Astrocyte (in vitro differentiated cells and primary cell): ENCODE results near the gene RAD51B. TPM values are rescaled to one million over a fixed set of nuclear protein-coding genes. Genes with fewer than 3 reads are reported as not detected.

Source experiments
- DNase-seq: peaks from one replicate; pipeline ENCODE4 v3.0.0-alpha.2; 2010; ENCODE audit warnings: low read depth
- FAIRE-seq: peaks from 2 replicates; lab custom pipeline; 2011; peaks lifted over from hg19 to GRCh38; lab: Jason Lieb, UNC
- H2AFZ ChIP-seq: 2 replicates; pipeline ENCODE4 v1.6.0; 2012; ENCODE audit warnings: low read depth, low read length, inconsistent platforms
- H3K27ac ChIP-seq: 2 replicates; pipeline ENCODE4 v1.5.1; 2011; ENCODE audit warnings: low read depth, low read length, inconsistent platforms
- H3K27me3 ChIP-seq: 2 replicates; pipeline ENCODE4 v1.6.0; 2011; ENCODE audit warnings: low read length, inconsistent platforms; ENCODE audit not compliant: insufficient read depth
- H3K36me3 ChIP-seq: 2 replicates; pipeline ENCODE4 v1.5.1; 2011; ENCODE audit warnings: low read length, inconsistent platforms; ENCODE audit not compliant: insufficient read depth
- H3K4me1 ChIP-seq: 2 replicates; pipeline ENCODE4 v1.5.1; 2011; ENCODE audit warnings: low read length, inconsistent platforms; ENCODE audit not compliant: insufficient read depth
- H3K4me2 ChIP-seq: 2 replicates; pipeline ENCODE4 v1.6.0; 2012; ENCODE audit warnings: low read length, inconsistent platforms
- H3K4me3 ChIP-seq: 2 replicates; pipeline ENCODE4 v1.5.1; 2011; ENCODE audit warnings: low read depth, mild to moderate bottlenecking, low read length, inconsistent platforms; ENCODE audit not compliant: insufficient read depth
- H3K79me2 ChIP-seq: 2 replicates; pipeline ENCODE4 v1.6.0; 2012; ENCODE audit warnings: mild to moderate bottlenecking, low read length, inconsistent platforms; ENCODE audit not compliant: insufficient read depth
- H3K9ac ChIP-seq: 2 replicates; pipeline ENCODE4 v1.6.0; 2012; ENCODE audit warnings: mild to moderate bottlenecking, low read length, inconsistent platforms
- H3K9me3 ChIP-seq: 2 replicates; pipeline ENCODE4 v1.5.1; 2012; ENCODE audit warnings: low read depth, mild to moderate bottlenecking, low read length, inconsistent platforms; ENCODE audit not compliant: insufficient read depth
- H4K20me1 ChIP-seq: 2 replicates; pipeline ENCODE4 v1.6.0; 2012; ENCODE audit warnings: low read length, inconsistent platforms; ENCODE audit not compliant: insufficient read depth
- H3K27ac Mint-ChIP-seq: one replicate; pipeline ENCODE4 v1.8.0; 2021; ENCODE audit warnings: mild to moderate bottlenecking, mixed read lengths; ENCODE audit not compliant: unreplicated experiment
- H3K27me3 Mint-ChIP-seq: one replicate; pipeline ENCODE4 v1.8.0; 2021; ENCODE audit warnings: low read depth, mixed read lengths; ENCODE audit not compliant: unreplicated experiment
- H3K36me3 Mint-ChIP-seq: one replicate; pipeline ENCODE4 v1.8.0; 2021; ENCODE audit warnings: low read depth, mixed read lengths; ENCODE audit not compliant: unreplicated experiment
- H3K4me1 Mint-ChIP-seq: one replicate; pipeline ENCODE4 v1.8.0; 2021; ENCODE audit warnings: low read depth, mixed read lengths; ENCODE audit not compliant: unreplicated experiment
- H3K4me3 Mint-ChIP-seq: one replicate; pipeline ENCODE4 v1.8.0; 2021; ENCODE audit warnings: mild to moderate bottlenecking, moderate library complexity, mixed read lengths; ENCODE audit not compliant: unreplicated experiment
- H3K9me3 Mint-ChIP-seq: one replicate; pipeline ENCODE4 v1.8.0; 2021; ENCODE audit warnings: mild to moderate bottlenecking, mixed read lengths; ENCODE audit not compliant: unreplicated experiment
- CTCF ChIP-seq: IDR thresholded peaks from 2 replicates; pipeline ENCODE4 v1.5.1; 2011; ENCODE audit warnings: low read depth, mild to moderate bottlenecking, inconsistent platforms, low read length, moderate library complexity; ENCODE audit not compliant: insufficient read depth
- EZH2 ChIP-seq: IDR thresholded peaks from 2 replicates; pipeline ENCODE4 v1.6.1; 2012; ENCODE audit warnings: mild to moderate bottlenecking, low read length, inconsistent platforms; ENCODE audit not compliant: insufficient read depth
- total RNA-seq: library from RNA; stranded (reverse); gene quantifications from 2 replicates; pipeline ENCODE4 v1.2.1, GENCODE V29; 2021

RAD51B gene
- total RNA-seq, 1 donor from 2014 or later, result 10.8 TPM

GRCh38 chr14:67908052-67908754, 88.6 kb downstream of the RAD51B start:
- Histone ChIP-seq H4K20me1 (no peaks in the 10 kb centered on the region), H3K27ac (no peak overlapping the region), H2AFZ (no peak overlapping the region), H3K9ac (no peak overlapping the region), H3K4me2 (no peak overlapping the region), H3K36me3 (no peaks in the 10 kb centered on the region), H3K4me1 (no peaks in the 10 kb centered on the region), H3K9me3 (no peaks in the 10 kb centered on the region), H3K4me3 (no peak overlapping the region), H3K27me3 (no peaks in the 10 kb centered on the region), H3K79me2 (no peaks in the 10 kb centered on the region)
- no peak for TF ChIP-seq CTCF
- no peak for TF ChIP-seq EZH2
- no peaks in the 10 kb centered on the region for H3K27me3 Mint-ChIP-seq
- H3K4me3 Mint-ChIP-seq, result no peak overlapping the region
- no peak overlapping the region for H3K27ac Mint-ChIP-seq
- no peak for FAIRE-seq
- H3K36me3 Mint-ChIP-seq, result no peaks in the 10 kb centered on the region
- H3K4me1 Mint-ChIP-seq, result peaks cover 2% of the 10 kb centered on the region
- peaks cover 10% of the 10 kb centered on the region for H3K9me3 Mint-ChIP-seq
- DNase-seq, result peak; percentile 69

- Histone ChIP-seq H3K36me3 (no peaks in the 10 kb centered on the region), H4K20me1 (no peaks in the 10 kb centered on the region), H3K79me2 (no peaks in the 10 kb centered on the region), H3K9me3 (no peaks in the 10 kb centered on the region), H3K4me3 (no peak overlapping the region), H3K27me3 (no peaks in the 10 kb centered on the region), H2AFZ (no peak overlapping the region), H3K9ac (no peak overlapping the region), H3K4me2 (no peak overlapping the region), H3K4me1 (no peaks in the 10 kb centered on the region), H3K27ac (no peak overlapping the region)
- H3K4me3 Mint-ChIP-seq, result no peak overlapping the region
- DNase-seq (peak; percentile 30), FAIRE-seq (no peak)
- no peak overlapping the region for H3K27ac Mint-ChIP-seq
- H3K9me3 Mint-ChIP-seq, result no peaks in the 10 kb centered on the region
- no peaks in the 10 kb centered on the region for H3K36me3 Mint-ChIP-seq
- H3K4me1 Mint-ChIP-seq, result peaks cover 2% of the 10 kb centered on the region
- H3K27me3 Mint-ChIP-seq, result no peaks in the 10 kb centered on the region
- TF ChIP-seq CTCF (no peak), EZH2 (no peak)
Observed at GRCh38 chr14:67911562-67911961, 92.0 kb downstream of the RAD51B start.

GRCh38 chr14:67916430-67916829, 96.9 kb downstream of the RAD51B start:
- no peaks in the 10 kb centered on the region for H4K20me1 ChIP-seq
- Mint-ChIP-seq H3K4me1 (no peaks in the 10 kb centered on the region), H3K27me3 (no peaks in the 10 kb centered on the region), H3K9me3 (no peaks in the 10 kb centered on the region), H3K36me3 (no peaks in the 10 kb centered on the region), H3K4me3 (no peak overlapping the region), H3K27ac (no peak overlapping the region)
- no peaks in the 10 kb centered on the region for H3K79me2 ChIP-seq
- no peak overlapping the region for H3K4me2 ChIP-seq
- TF ChIP-seq EZH2 (no peak), CTCF (no peak)
- no peaks in the 10 kb centered on the region for H3K9me3 ChIP-seq
- H3K4me3 ChIP-seq, result no peak overlapping the region
- H2AFZ ChIP-seq, result no peak overlapping the region
- no peaks in the 10 kb centered on the region for H3K4me1 ChIP-seq
- DNase-seq (no peak), FAIRE-seq (no peak)
- no peaks in the 10 kb centered on the region for H3K36me3 ChIP-seq
- no peaks in the 10 kb centered on the region for H3K27me3 ChIP-seq
- H3K9ac ChIP-seq, result no peak overlapping the region
- H3K27ac ChIP-seq, result no peak overlapping the region
